ENCODE data around the gene PEPD. TPM values are rescaled to one million over a fixed set of nuclear protein-coding genes. Genes with fewer than 3 reads are reported as not detected.
"Not testable (repeated sequence)": the region's sequence is repeated elsewhere in the genome, so short reads cannot be mapped to it uniquely, and the experiment has no call there.

PEPD gene
- total RNA-seq, 4 donors from 2014 or later: 58.9 to 81.0 (median 70.7) TPM

- DNase-seq (ENCODE audit: low spot score in 2 of 2): no peak
- TF ChIP-seq, protein P1, sequence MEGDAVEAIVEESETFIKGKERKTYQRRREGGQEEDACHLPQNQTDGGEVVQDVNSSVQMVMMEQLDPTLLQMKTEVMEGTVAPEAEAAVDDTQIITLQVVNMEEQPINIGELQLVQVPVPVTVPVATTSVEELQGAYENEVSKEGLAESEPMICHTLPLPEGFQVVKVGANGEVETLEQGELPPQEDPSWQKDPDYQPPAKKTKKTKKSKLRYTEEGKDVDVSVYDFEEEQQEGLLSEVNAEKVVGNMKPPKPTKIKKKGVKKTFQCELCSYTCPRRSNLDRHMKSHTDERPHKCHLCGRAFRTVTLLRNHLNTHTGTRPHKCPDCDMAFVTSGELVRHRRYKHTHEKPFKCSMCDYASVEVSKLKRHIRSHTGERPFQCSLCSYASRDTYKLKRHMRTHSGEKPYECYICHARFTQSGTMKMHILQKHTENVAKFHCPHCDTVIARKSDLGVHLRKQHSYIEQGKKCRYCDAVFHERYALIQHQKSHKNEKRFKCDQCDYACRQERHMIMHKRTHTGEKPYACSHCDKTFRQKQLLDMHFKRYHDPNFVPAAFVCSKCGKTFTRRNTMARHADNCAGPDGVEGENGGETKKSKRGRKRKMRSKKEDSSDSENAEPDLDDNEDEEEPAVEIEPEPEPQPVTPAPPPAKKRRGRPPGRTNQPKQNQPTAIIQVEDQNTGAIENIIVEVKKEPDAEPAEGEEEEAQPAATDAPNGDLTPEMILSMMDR (IDR thresholded peaks at IDR 0.05): no peak
- TF ChIP-seq POLR2A (IDR thresholded peaks at IDR 0.05): no peak
- 71 to 79% methylated on average over 4 of the region's 4 CpGs for WGBS, 2 donors
- intact Hi-C loops (cut with DNase I; ENCODE audit: low total_unique reads): no loop called here
- H3K4me3 ChIP-seq (ENCODE audit: low read depth, poor library complexity, severe bottlenecking): no peak overlapping the region
These were observed 34.7 kb upstream of the PEPD start for GRCh38 chr19:33556261-33556660.

GRCh38 chr19:33555726-33556125, 34.1 kb upstream of the PEPD start:
- not testable (repeated sequence) for DNase-seq (ENCODE audit: low spot score in 2 of 2)

DNA sequence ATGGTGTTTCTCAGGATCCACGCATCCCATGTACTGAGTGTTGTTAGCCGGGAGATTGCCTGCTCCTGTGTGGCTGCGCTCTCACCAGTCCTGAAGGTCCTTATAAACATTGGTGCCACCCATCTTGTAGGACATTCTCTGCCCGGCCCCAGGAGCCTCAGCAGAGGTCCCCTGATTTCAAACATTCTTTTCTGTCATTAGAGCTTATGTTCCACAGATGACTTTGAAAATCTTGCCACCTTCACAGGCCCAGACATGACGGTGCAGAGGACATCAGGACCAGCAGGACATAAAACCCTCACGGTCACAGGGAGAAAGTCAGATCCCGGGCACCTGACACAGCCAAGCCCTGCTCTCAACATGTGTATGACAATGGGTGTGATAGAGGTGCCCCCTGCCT, 33.2 kb upstream of the PEPD start:
- no peak overlapping the region for H3K4me3 ChIP-seq (ENCODE audit: low read depth, poor library complexity, severe bottlenecking)
- TF ChIP-seq POLR2A (IDR thresholded peaks at IDR 0.05): no peak
- TF ChIP-seq, protein P1 (IDR thresholded peaks at IDR 0.05): no peak
- no peak for DNase-seq (ENCODE audit: low spot score in 2 of 2)
- intact Hi-C loops (cut with DNase I; ENCODE audit: low total_unique reads): no loop called here
- WGBS, 2 donors: 87 to 92% methylated on average over 7 of the region's 7 CpGs

More at GRCh38 chr19:33555726-33556125, 34.1 kb upstream of the PEPD start:
- 52 to 66% methylated on average over 4 of the region's 4 CpGs for WGBS, 2 donors
- H3K4me3 ChIP-seq (ENCODE audit: low read depth, poor library complexity, severe bottlenecking); intact Hi-C loops (cut with DNase I; ENCODE audit: low total_unique reads): not testable (repeated sequence)

GRCh38 chr19:33554391-33554790, 32.8 kb upstream of the PEPD start:
- intact Hi-C loops (cut with DNase I; ENCODE audit: low total_unique reads): no loop called here
- H3K4me3 ChIP-seq (ENCODE audit: low read depth, poor library complexity, severe bottlenecking): no peak overlapping the region
- 96 to 98% methylated on average over 9 of the region's 9 CpGs for WGBS, 2 donors
- DNase-seq (ENCODE audit: low spot score in 2 of 2): no peak
- TF ChIP-seq, protein P1 (IDR thresholded peaks at IDR 0.05): no peak
- no peak for TF ChIP-seq POLR2A (IDR thresholded peaks at IDR 0.05)

DNA sequence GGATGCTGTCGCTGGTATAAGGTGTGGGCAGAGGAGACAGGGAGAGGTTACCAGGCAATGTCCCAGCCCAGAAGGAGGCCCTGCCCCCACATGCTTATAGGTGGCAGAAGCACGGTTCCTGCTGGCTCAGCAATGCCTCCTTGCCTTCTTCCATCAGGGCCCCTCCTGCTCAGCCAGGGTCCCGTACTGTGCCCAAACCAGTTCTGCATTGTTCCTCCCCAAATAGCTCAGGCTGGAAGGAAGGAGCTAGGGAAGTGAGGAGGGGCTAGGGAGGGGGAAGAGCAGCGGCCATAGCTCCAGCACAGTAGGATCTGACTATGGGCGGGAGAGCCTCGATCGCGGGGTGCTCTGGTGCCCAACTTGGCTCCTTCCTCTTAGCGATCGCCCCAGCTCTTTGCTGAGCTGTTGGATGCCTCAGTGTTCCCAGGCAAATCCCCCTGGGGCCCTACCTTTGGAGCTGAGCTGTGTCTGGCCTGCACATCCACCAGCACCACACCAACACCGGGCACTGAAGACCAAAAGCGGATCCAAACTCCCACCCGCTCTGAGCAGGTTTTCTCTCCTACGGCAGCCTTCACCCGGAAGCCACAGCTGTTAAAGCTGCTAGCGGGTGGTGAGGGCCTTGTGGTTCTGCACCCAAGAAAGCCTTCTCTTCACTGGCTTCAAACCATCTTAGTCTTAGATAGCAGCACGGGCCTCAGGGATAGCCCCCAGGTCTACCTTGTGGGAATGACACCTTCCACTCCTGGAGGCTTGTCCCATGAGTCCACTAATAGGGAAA, 32.1 kb upstream of the PEPD start:
- no peak overlapping the region for H3K4me3 ChIP-seq (ENCODE audit: low read depth, poor library complexity, severe bottlenecking)
- no peak for DNase-seq (ENCODE audit: low spot score in 2 of 2)
- 73 to 78% methylated on average over 16 to 17 of the region's 17 CpGs for WGBS, 2 donors
- TF ChIP-seq, protein P1 (IDR thresholded peaks at IDR 0.05): no peak
- TF ChIP-seq POLR2A (IDR thresholded peaks at IDR 0.05): no peak
- intact Hi-C loops (cut with DNase I; ENCODE audit: low total_unique reads): no loop called here

- intact Hi-C loops (cut with DNase I; ENCODE audit: low total_unique reads): no loop called here
- no peak for DNase-seq (ENCODE audit: low spot score in 2 of 2)
- no peak overlapping the region for H3K4me3 ChIP-seq (ENCODE audit: low read depth, poor library complexity, severe bottlenecking)
- TF ChIP-seq POLR2A (IDR thresholded peaks at IDR 0.05): no peak
- TF ChIP-seq, protein P1 (IDR thresholded peaks at IDR 0.05): no peak
- WGBS, 2 donors: 91 to 100% methylated on average over 4 of the region's 4 CpGs
These were observed 31.3 kb upstream of the PEPD start for GRCh38 chr19:33552928-33553279.
